ENCODE data around the gene PIEZO2.

The PIEZO2 gene

DNA sequence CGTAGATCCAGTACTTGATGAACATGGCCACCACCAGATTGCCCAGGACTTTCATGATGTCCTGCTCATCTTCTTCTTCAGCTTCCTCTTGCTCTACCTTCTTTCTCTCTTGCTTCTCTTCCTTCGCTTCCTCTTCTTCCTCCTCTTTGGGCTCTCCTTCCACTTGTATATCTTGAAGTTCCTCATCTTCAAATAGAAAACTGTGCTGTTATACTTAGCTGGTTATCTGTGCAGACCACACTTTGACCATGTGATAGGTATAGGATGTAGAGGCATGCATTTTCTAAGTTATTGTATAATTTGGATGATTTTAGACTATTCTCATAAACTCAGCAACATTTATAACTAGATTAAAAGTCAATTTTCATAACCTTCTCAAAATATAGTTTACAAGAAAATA is 360.2 kb downstream of the PIEZO2 start:
- Histone ChIP-seq H4K91ac (ENCODE audit: low read depth, low read length) (no peak overlapping the region), H3K9me3 (ENCODE audit: insufficient read depth, low read depth, low read length) (no peaks in the 10 kb centered on the region), H2AK5ac (ENCODE audit: low read length) (no peak overlapping the region), H3K4me3 (ENCODE audit: low read depth, low read length) (no peak overlapping the region), H3K27me3 (ENCODE audit: insufficient read depth, low read length) (no peaks in the 10 kb centered on the region), H2BK5ac (ENCODE audit: low read depth, low read length, poor library complexity) (no peak overlapping the region), H3K79me2 (ENCODE audit: control insufficient read depth, insufficient read depth, low read length, poor library complexity) (no peaks in the 10 kb centered on the region), H4K8ac (ENCODE audit: low read depth, low read length) (no peak overlapping the region), H3K79me1 (ENCODE audit: low read length) (no peaks in the 10 kb centered on the region), H3K4me2 (ENCODE audit: low read length) (no peak overlapping the region), H3K27ac (ENCODE audit: low read depth, low read length) (no peak overlapping the region), H2BK12ac (ENCODE audit: low read length) (no peak overlapping the region), H3K9ac (ENCODE audit: low read length) (no peak overlapping the region), H3K14ac (ENCODE audit: low read length) (no peak overlapping the region), H3K18ac (ENCODE audit: low read length) (no peak overlapping the region), H2BK120ac (ENCODE audit: insufficient read depth, low read length, poor library complexity) (no peak overlapping the region), H3K36me3 (ENCODE audit: control insufficient read depth in 1 of 2, insufficient read depth in 2 of 2, low read length in 2 of 2) (no peaks in the 10 kb centered on the region), H2AFZ (ENCODE audit: insufficient read depth, low read length, poor library complexity) (no peak overlapping the region), H4K12ac (ENCODE audit: low read depth, low read length) (no peak overlapping the region), H3K23ac (ENCODE audit: low read length) (no peak overlapping the region), H3K4ac (ENCODE audit: low read depth, low read length) (no peak overlapping the region), H3K4me1 (ENCODE audit: control insufficient read depth in 1 of 2, insufficient read depth in 2 of 2, low read length in 2 of 2) (no peaks in the 10 kb centered on the region)
- no CpG with 5 or more reads among the region's 2 CpGs for WGBS (ENCODE audit: extremely low coverage, insufficient coverage, insufficient read length)
- DNase-seq, result no peak

DNA sequence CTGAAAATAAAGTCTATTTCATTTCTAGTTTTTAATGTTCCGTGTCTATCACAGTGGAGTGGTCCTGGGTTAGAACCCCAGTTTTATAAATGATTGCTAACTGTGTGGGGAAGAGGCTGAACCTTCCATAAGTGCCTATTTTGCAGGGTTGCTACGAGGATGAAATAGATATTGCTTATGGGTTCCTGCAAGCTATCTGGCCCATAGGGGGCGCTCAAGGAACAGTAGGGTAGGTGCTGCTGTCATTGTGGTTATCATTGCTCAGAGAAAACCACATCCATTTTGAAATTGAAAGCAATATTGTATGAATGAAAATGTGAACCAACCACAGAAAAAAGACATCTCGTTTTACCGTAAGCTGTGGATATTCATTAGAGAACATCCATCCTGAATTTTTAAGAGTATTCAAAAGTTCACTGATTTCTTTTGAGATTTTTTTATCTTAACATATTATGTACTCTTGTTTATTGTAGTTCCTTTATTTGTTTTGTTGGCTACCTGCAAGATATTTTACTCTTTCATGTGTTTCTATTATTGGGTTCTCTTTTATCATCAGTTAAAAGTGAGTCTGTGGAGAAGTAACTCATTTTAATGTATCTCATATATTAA is 362.0 kb downstream of the PIEZO2 start:
- H3K9ac ChIP-seq (ENCODE audit: low read length), result no peak overlapping the region
- H4K8ac ChIP-seq (ENCODE audit: low read depth, low read length), result no peak overlapping the region

DNA sequence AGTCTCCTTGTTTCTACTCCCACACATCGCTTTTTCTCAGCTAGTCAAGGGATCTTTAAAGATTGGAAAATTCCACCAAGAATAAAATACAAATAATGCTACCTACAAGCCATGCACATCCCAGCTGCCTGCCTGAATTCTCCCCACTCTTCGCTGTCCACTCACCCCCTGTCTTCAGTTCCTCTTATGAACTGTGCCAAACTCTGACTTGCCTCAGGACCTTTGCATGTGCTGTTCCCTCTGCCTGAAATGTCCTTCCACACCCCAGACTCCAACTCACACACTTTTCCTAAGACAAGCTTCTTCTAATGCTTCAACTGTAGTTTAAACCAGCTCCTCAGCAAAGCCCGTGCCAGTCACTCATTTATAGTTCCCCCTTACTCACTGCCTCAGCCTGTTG is 363.6 kb downstream of the PIEZO2 start:
- Histone ChIP-seq H4K91ac (ENCODE audit: low read depth, low read length) (no peak overlapping the region), H3K23ac (ENCODE audit: low read length) (no peak overlapping the region), H4K8ac (ENCODE audit: low read depth, low read length) (no peak overlapping the region), H2AK5ac (ENCODE audit: low read length) (no peak overlapping the region), H3K36me3 (ENCODE audit: control insufficient read depth in 1 of 2, insufficient read depth in 2 of 2, low read length in 2 of 2) (no peaks in the 10 kb centered on the region), H3K4ac (ENCODE audit: low read depth, low read length) (no peak overlapping the region), H2AFZ (ENCODE audit: insufficient read depth, low read length, poor library complexity) (no peak overlapping the region), H2BK120ac (ENCODE audit: insufficient read depth, low read length, poor library complexity) (no peak overlapping the region), H3K79me1 (ENCODE audit: low read length) (no peaks in the 10 kb centered on the region), H3K9me3 (ENCODE audit: insufficient read depth, low read depth, low read length) (no peaks in the 10 kb centered on the region), H2BK12ac (ENCODE audit: low read length) (no peak overlapping the region), H3K14ac (ENCODE audit: low read length) (no peak overlapping the region), H3K4me3 (ENCODE audit: low read depth, low read length) (no peak overlapping the region), H3K27ac (ENCODE audit: low read depth, low read length) (no peak overlapping the region), H3K9ac (ENCODE audit: low read length) (no peak overlapping the region), H3K79me2 (ENCODE audit: control insufficient read depth, insufficient read depth, low read length, poor library complexity) (no peaks in the 10 kb centered on the region), H3K4me1 (ENCODE audit: control insufficient read depth in 1 of 2, insufficient read depth in 2 of 2, low read length in 2 of 2) (no peaks in the 10 kb centered on the region), H4K12ac (ENCODE audit: low read depth, low read length) (no peak overlapping the region), H3K27me3 (ENCODE audit: insufficient read depth, low read length) (no peaks in the 10 kb centered on the region), H3K4me2 (ENCODE audit: low read length) (no peak overlapping the region), H2BK5ac (ENCODE audit: low read depth, low read length, poor library complexity) (no peak overlapping the region), H3K18ac (ENCODE audit: low read length) (no peak overlapping the region)
- no CpG with 5 or more reads among the region's 3 CpGs for WGBS (ENCODE audit: extremely low coverage, insufficient coverage, insufficient read length)
- no peak for DNase-seq

More for the DNA sequence above, 362.0 kb downstream of the PIEZO2 start:
- Histone ChIP-seq H3K4me2 (ENCODE audit: low read length) (no peak overlapping the region), H2BK5ac (ENCODE audit: low read depth, low read length, poor library complexity) (no peak overlapping the region), H3K27me3 (ENCODE audit: insufficient read depth, low read length) (no peaks in the 10 kb centered on the region), H4K12ac (ENCODE audit: low read depth, low read length) (no peak overlapping the region), H3K18ac (ENCODE audit: low read length) (no peak overlapping the region), H3K9me3 (ENCODE audit: insufficient read depth, low read depth, low read length) (no peaks in the 10 kb centered on the region), H3K4ac (ENCODE audit: low read depth, low read length) (no peak overlapping the region), H3K79me2 (ENCODE audit: control insufficient read depth, insufficient read depth, low read length, poor library complexity) (no peaks in the 10 kb centered on the region), H2AK5ac (ENCODE audit: low read length) (no peak overlapping the region), H4K91ac (ENCODE audit: low read depth, low read length) (no peak overlapping the region), H3K79me1 (ENCODE audit: low read length) (no peaks in the 10 kb centered on the region), H3K4me3 (ENCODE audit: low read depth, low read length) (no peak overlapping the region), H2AFZ (ENCODE audit: insufficient read depth, low read length, poor library complexity) (no peak overlapping the region), H3K27ac (ENCODE audit: low read depth, low read length) (no peak overlapping the region), H3K36me3 (ENCODE audit: control insufficient read depth in 1 of 2, insufficient read depth in 2 of 2, low read length in 2 of 2) (no peaks in the 10 kb centered on the region), H2BK12ac (ENCODE audit: low read length) (no peak overlapping the region), H3K14ac (ENCODE audit: low read length) (no peak overlapping the region), H3K23ac (ENCODE audit: low read length) (no peak overlapping the region), H2BK120ac (ENCODE audit: insufficient read depth, low read length, poor library complexity) (no peak overlapping the region), H3K4me1 (ENCODE audit: control insufficient read depth in 1 of 2, insufficient read depth in 2 of 2, low read length in 2 of 2) (no peaks in the 10 kb centered on the region)
- no CpG with 5 or more reads among the region's 5 CpGs for WGBS (ENCODE audit: extremely low coverage, insufficient coverage, insufficient read length)
- peak; percentile 23 to 61 for DNase-seq

DNA sequence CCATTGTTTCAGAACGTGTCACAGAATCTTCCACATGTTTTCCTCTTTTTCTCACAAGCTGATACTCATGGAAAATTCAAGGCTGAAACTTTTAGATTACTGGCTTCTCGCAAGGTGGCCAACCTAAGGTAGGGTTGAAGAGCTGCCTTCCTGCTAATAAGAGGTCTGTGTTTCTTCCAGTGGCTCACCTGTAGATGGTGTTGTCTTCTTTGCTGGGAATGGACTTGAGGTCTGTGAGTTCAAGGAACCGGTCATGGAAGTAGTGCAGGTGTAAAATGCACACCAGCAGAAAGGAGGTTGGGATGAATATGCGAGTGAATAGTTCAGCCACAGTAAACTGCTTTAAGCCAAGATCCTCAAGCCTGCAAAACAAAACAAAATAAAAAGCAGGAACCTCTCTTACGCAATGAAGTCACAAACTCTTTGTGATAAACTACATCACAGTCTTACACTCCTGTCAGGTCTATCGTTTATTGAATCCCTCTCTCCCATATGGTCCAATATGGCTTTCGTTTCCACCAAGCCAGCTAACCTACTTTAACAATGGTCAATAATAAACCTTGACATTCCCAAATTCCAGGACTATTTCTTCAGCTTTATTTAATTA is 364.7 kb downstream of the PIEZO2 start:
- Histone ChIP-seq H2AFZ (ENCODE audit: insufficient read depth, low read length, poor library complexity) (no peak overlapping the region), H2BK5ac (ENCODE audit: low read depth, low read length, poor library complexity) (no peak overlapping the region), H3K4me1 (ENCODE audit: control insufficient read depth in 1 of 2, insufficient read depth in 2 of 2, low read length in 2 of 2) (no peaks in the 10 kb centered on the region), H3K9me3 (ENCODE audit: insufficient read depth, low read depth, low read length) (no peaks in the 10 kb centered on the region), H3K4me2 (ENCODE audit: low read length) (no peak overlapping the region), H3K4ac (ENCODE audit: low read depth, low read length) (no peak overlapping the region), H4K12ac (ENCODE audit: low read depth, low read length) (no peak overlapping the region), H3K36me3 (ENCODE audit: control insufficient read depth in 1 of 2, insufficient read depth in 2 of 2, low read length in 2 of 2) (no peaks in the 10 kb centered on the region), H2AK5ac (ENCODE audit: low read length) (no peak overlapping the region), H3K79me2 (ENCODE audit: control insufficient read depth, insufficient read depth, low read length, poor library complexity) (no peaks in the 10 kb centered on the region), H2BK12ac (ENCODE audit: low read length) (no peak overlapping the region), H3K14ac (ENCODE audit: low read length) (no peak overlapping the region), H3K23ac (ENCODE audit: low read length) (no peak overlapping the region), H3K27me3 (ENCODE audit: insufficient read depth, low read length) (no peaks in the 10 kb centered on the region), H4K91ac (ENCODE audit: low read depth, low read length) (no peak overlapping the region), H4K8ac (ENCODE audit: low read depth, low read length) (no peak overlapping the region), H3K79me1 (ENCODE audit: low read length) (no peaks in the 10 kb centered on the region), H3K27ac (ENCODE audit: low read depth, low read length) (no peak overlapping the region), H3K18ac (ENCODE audit: low read length) (no peak overlapping the region), H3K9ac (ENCODE audit: low read length) (no peak overlapping the region), H3K4me3 (ENCODE audit: low read depth, low read length) (no peak overlapping the region), H2BK120ac (ENCODE audit: insufficient read depth, low read length, poor library complexity) (no peak overlapping the region)
- no CpG with 5 or more reads among the region's 7 CpGs for WGBS (ENCODE audit: extremely low coverage, insufficient coverage, insufficient read length)
- DNase-seq, result no peak
